Transverse colon (tissue), 4 donors: ENCODE data around the gene MAGEB1. TPM values are rescaled to one million over a fixed set of nuclear protein-coding genes. Genes with fewer than 3 reads are reported as not detected.

ENCODE experiments used
- DNase-seq: peaks from one replicate; pipeline ENCODE4 v3.0.0-alpha.2; 2019
- H3K27ac ChIP-seq, 4 donors: fragments of 200-600 bp; sonication (generic); 2 replicates each; pipeline ENCODE4 v1.5.1; 2016 to 2018; ENCODE audit warnings: inconsistent platforms in 4 of 4
- H3K27me3 ChIP-seq: fragments of 200-600 bp; sonication (generic); 2 replicates; pipeline ENCODE4 v1.5.1; 2017; ENCODE audit warnings: inconsistent platforms
- H3K36me3 ChIP-seq, 4 donors: fragments of 200-600 bp; sonication (generic); 2 replicates each; pipeline ENCODE4 v1.5.1; 2017 to 2019; ENCODE audit warnings: inconsistent platforms in 4 of 4
- H3K4me1 ChIP-seq, 4 donors: fragments of 200-600 bp; sonication (generic); 2 replicates each; pipeline ENCODE4 v1.5.1; 2017 to 2020; ENCODE audit warnings: inconsistent platforms in 4 of 4
- H3K4me3 ChIP-seq, 4 donors: fragments of 200-600 bp; sonication (generic); 1 replicate in 1 of 4; 2 replicates in 3 of 4; pipeline versions ENCODE4 v1.5.1 to v1.6.1; 2017 to 2019; ENCODE audit warnings: inconsistent platforms in 4 of 4
- H3K9me3 ChIP-seq, 2 donors: fragments of 200-600 bp; sonication (generic); 2 replicates each; pipeline ENCODE4 v1.5.1; 2017 to 2019; ENCODE audit warnings: inconsistent platforms in 2 of 2
- EP300 ChIP-seq: sonication (generic); formaldehyde crosslinking; IDR thresholded peaks from one replicate; pipeline ENCODE4 v1.6.1; 2017; ENCODE audit warnings: antibody characterized with exemption, low read depth
- POLR2A ChIP-seq: fragments of 450-650 bp; IDR thresholded peaks from one replicate; pipeline ENCODE4 v1.6.1; 2016; ENCODE audit warnings: antibody characterized with exemption, mild to moderate bottlenecking, moderate library complexity
- POLR2AphosphoS5 ChIP-seq, 3 donors: sonication (generic); formaldehyde crosslinking; IDR thresholded peaks; one replicate each; pipeline ENCODE4 v1.6.1; 2016; ENCODE audit warnings: antibody characterized with exemption in 3 of 3
- WGBS, 2 donors: methylation state at CpG; one replicate each; pipeline ENCODE4 v1.1.5; 2018; ENCODE audit warnings: low coverage in 1 of 2; 5-methylcytosine and 5-hydroxymethylcytosine counted together
- in situ Hi-C, 4 donors: fragments of 200-750 bp; cut with MboI; loops; one replicate each; pipeline versions ENCODE4 v1.15.0 to v1.15.1; 2017; ENCODE audit warnings: low sequenced_read_pairs in 3 of 4, low pct_ligation_motif_present in 1 of 4, low pct_unique_long_range_greater_than_20kb in 1 of 4
- intact Hi-C: fragments of 100-400 bp; cut with DNase I; formaldehyde crosslinking; loops from one replicate; pipeline ENCODE4 v1.15.1; 2023; ENCODE audit warnings: low total_unique reads
- total RNA-seq, 4 donors: library from RNA; depleted of rRNA; stranded (reverse); fragments of >200 nt; gene quantifications; one replicate each; pipeline ENCODE4 v1.1.0, GENCODE V29; 2016
- TF ChIP-seq, protein P1 (sequence below), 5 experiments: fragments of 200-600 bp in 3 of 5; fragments of 450-650 bp in 2 of 5; sonication (generic) in 3 of 5; IDR thresholded peaks; 1 replicate in 2 of 5; 2 replicates in 3 of 5; pipeline ENCODE4 v1.5.1; 2016 to 2017; ENCODE audit warnings: antibody characterized with exemption in 5 of 5, inconsistent platforms in 3 of 5, mild to moderate bottlenecking in 2 of 5, moderate library complexity in 1 of 5

Gene MAGEB1
- total RNA-seq, 4 donors from 2014 or later = not detected

DNA sequence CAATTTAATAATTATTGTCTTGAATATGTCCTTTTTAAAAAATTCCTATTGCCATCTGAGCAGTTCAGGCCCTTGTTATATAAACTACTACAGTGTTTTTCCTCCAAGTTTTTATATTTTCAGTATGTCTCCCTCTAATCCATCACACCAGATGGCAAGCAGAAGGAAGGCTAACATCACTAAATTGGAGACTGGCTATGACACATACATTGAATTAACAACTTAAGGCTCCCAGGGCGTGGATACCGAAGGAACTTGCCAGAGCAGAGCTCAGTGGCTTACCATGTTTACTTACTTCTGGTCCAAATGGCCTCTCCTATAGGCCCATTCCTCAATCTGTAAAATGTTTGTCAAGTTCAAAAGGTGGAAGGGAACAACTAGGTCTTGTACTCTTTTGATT lies 13.0 kb downstream of the MAGEB1 start:
- no peak for DNase-seq
- intact Hi-C loops (no loop called here), in situ Hi-C loops (no loop called here)
- WGBS, 2 donors = 52% methylated on average over 2 of the region's 2 CpGs; no CpG with 5 or more reads in 1 of the 2 donors
- no peaks in the 10 kb centered on the region for H3K36me3 ChIP-seq
- no peaks in the 10 kb centered on the region for H3K27me3 ChIP-seq
- TF ChIP-seq EP300 = no peak
- TF ChIP-seq POLR2AphosphoS5 (IDR thresholded peaks at IDR 0.05) = no peak
- TF ChIP-seq, protein P1, sequence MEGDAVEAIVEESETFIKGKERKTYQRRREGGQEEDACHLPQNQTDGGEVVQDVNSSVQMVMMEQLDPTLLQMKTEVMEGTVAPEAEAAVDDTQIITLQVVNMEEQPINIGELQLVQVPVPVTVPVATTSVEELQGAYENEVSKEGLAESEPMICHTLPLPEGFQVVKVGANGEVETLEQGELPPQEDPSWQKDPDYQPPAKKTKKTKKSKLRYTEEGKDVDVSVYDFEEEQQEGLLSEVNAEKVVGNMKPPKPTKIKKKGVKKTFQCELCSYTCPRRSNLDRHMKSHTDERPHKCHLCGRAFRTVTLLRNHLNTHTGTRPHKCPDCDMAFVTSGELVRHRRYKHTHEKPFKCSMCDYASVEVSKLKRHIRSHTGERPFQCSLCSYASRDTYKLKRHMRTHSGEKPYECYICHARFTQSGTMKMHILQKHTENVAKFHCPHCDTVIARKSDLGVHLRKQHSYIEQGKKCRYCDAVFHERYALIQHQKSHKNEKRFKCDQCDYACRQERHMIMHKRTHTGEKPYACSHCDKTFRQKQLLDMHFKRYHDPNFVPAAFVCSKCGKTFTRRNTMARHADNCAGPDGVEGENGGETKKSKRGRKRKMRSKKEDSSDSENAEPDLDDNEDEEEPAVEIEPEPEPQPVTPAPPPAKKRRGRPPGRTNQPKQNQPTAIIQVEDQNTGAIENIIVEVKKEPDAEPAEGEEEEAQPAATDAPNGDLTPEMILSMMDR (IDR thresholded peaks at IDR 0.05) = no peak
- no peak for TF ChIP-seq POLR2A
- H3K4me3 ChIP-seq = no peak overlapping the region
- H3K9me3 ChIP-seq = no peaks in the 10 kb centered on the region
- no peaks in the 10 kb centered on the region for H3K4me1 ChIP-seq
- no peak overlapping the region for H3K27ac ChIP-seq

DNA sequence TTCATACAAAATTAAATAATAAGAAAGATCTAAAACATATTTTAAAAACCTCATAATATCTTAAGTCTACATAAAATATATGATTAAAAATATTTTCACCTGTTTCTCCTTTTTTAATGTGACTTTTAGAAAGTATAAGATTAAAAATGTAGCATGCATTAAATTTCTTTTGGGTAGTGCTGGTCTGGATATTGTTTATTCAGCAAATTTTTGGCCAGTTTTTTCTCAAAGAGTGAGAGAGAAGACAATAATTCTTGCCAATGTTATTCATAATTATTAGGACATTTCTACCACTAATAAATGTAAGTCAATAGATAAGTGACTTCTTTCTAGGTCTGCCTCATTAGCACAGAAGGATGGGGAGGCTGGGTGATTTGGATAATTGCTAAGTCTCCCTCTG lies 14.1 kb downstream of the MAGEB1 start:
- in situ Hi-C loops = no loop called here
- intact Hi-C loops = no loop called here
- Histone ChIP-seq H3K9me3 (no peaks in the 10 kb centered on the region), H3K27me3 (no peaks in the 10 kb centered on the region), H3K4me1 (no peaks in the 10 kb centered on the region), H3K4me3 (no peak overlapping the region), H3K36me3 (no peaks in the 10 kb centered on the region), H3K27ac (no peak overlapping the region)
- no peak for DNase-seq
- TF ChIP-seq EP300 (no peak), POLR2AphosphoS5 (IDR thresholded peaks at IDR 0.05) (no peak), POLR2A (no peak)
- TF ChIP-seq, protein P1 (IDR thresholded peaks at IDR 0.05) = no peak

DNA sequence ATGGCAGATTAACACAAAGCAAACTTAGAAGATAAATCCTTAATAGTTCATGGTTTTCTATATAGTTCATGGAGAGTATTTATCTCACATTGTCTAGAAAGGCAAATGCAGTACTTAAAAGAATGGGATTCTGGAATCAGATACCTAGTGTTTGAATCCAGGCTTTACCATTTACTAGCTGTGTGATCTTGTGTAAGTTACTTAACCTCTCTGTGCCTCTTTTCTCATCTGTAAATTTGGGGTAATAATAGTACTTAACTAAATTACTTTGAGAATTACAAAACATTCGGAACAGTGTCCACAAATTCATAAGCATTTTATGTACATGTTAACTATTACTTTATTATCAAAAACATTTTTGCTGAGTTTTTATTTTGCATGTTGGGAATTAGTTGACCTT lies 15.8 kb downstream of the MAGEB1 start:
- Histone ChIP-seq H3K27me3 (no peaks in the 10 kb centered on the region), H3K27ac (no peak overlapping the region), H3K9me3 (no peaks in the 10 kb centered on the region), H3K4me3 (no peak overlapping the region), H3K36me3 (no peaks in the 10 kb centered on the region), H3K4me1 (no peaks in the 10 kb centered on the region)
- in situ Hi-C loops = no loop called here
- no peak for TF ChIP-seq EP300
- TF ChIP-seq, protein P1 (IDR thresholded peaks at IDR 0.05) = no peak
- TF ChIP-seq POLR2AphosphoS5 (IDR thresholded peaks at IDR 0.05) = no peak
- no peak for TF ChIP-seq POLR2A
- no peak for DNase-seq
- WGBS, 2 donors = 65% methylated on average over 1 of the region's 1 CpG; no CpG with 5 or more reads in 1 of the 2 donors
- intact Hi-C loops = no loop called here

DNA sequence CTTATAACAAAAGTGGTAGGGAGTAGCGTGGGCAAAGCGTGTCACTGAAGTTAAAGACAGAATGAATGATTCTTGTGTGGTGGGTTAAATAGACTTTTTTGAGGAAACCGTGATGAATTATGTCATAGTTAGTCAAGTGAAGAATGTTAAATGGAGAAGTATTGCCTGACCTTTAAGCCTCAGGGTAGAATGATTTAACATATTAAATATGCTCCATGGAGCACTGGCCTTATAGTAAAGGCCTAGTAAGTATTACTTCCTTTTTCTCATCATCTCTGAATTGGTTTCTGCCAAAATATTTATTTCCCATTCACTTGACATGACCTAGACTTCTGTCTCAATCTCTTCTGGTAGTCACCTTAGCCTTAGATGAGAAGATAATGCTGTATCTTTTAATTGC lies 23.7 kb downstream of the MAGEB1 start:
- no peak for DNase-seq
- H3K4me1 ChIP-seq = no peaks in the 10 kb centered on the region
- no peaks in the 10 kb centered on the region for H3K9me3 ChIP-seq
- in situ Hi-C loops (no loop called here), intact Hi-C loops (loop anchor here (5.0 kb wide), 1 partner anchor 1608 kb away; no protein-coding TSS in a partner anchor)
- H3K36me3 ChIP-seq = no peaks in the 10 kb centered on the region
- no peak overlapping the region for H3K27ac ChIP-seq
- no peak overlapping the region for H3K4me3 ChIP-seq
- H3K27me3 ChIP-seq = no peaks in the 10 kb centered on the region
- no peak for TF ChIP-seq POLR2AphosphoS5 (IDR thresholded peaks at IDR 0.05)
- no peak for TF ChIP-seq EP300
- TF ChIP-seq, protein P1 (IDR thresholded peaks at IDR 0.05) = no peak
- no peak for TF ChIP-seq POLR2A
- WGBS, 2 donors = 73 to 80% methylated on average over 1 to 3 of the region's 3 CpGs
